Neural cell (in vitro differentiated cells): ENCODE measurements around the gene CTSO. TPM values are rescaled to one million over a fixed set of nuclear protein-coding genes. Genes with fewer than 3 reads are reported as not detected.

Experiments
- H2AFZ ChIP-seq: fragments of 200-600, 300-800 bp; sonication (generic), shearing (Covaris generic); 2 replicates; pipeline ENCODE4 v1.6.0; 2014; ENCODE audit warnings: low read depth, mild to moderate bottlenecking, antibody characterized with exemption, low read length, moderate library complexity
- H3F3A ChIP-seq: fragments of 200-600 bp; shearing (Covaris generic); 2 replicates; pipeline ENCODE4 v1.6.1; 2016; ENCODE audit warnings: mild to moderate bottlenecking, moderate library complexity, mixed read lengths, antibody characterized with exemption, low read length; ENCODE audit not compliant: insufficient read depth, poor library complexity, severe bottlenecking
- H3K27ac ChIP-seq: fragments of 200-600, 300-800 bp; sonication (generic), shearing (Covaris generic); 2 replicates; pipeline ENCODE4 v1.5.1; 2014; ENCODE audit warnings: mild to moderate bottlenecking, low read length, moderate library complexity
- H3K27me3 ChIP-seq: fragments of 300-800, 200-600 bp; sonication (generic), shearing (Covaris generic); 2 replicates; pipeline ENCODE4 v1.6.0; 2014; ENCODE audit warnings: mild to moderate bottlenecking, low read depth, low read length, moderate library complexity; ENCODE audit not compliant: insufficient read depth
- H3K36me3 ChIP-seq: fragments of 300-800, 200-600 bp; sonication (generic), shearing (Covaris generic); 2 replicates; pipeline ENCODE4 v1.5.1; 2014; ENCODE audit warnings: mild to moderate bottlenecking, antibody characterized with exemption, low read length, moderate library complexity; ENCODE audit not compliant: insufficient read depth
- H3K4me2 ChIP-seq: fragments of 300-800, 200-600 bp; sonication (generic), shearing (Covaris generic); 2 replicates; pipeline ENCODE4 v1.6.0; 2014; ENCODE audit warnings: mild to moderate bottlenecking, low read length
- H3K4me3 ChIP-seq: fragments of 300-800, 200-600 bp; sonication (generic), shearing (Covaris generic); 2 replicates; pipeline ENCODE4 v1.5.1; 2014; ENCODE audit warnings: mild to moderate bottlenecking, low read length, moderate library complexity
- H3K79me2 ChIP-seq: fragments of 200-600 bp; shearing (Covaris generic); replicated peaks from 2 replicates; pipeline ENCODE4 v1.6.0; 2014; ENCODE audit warnings: mild to moderate bottlenecking, low read length, moderate library complexity; ENCODE audit not compliant: insufficient read depth
- H3K9ac ChIP-seq: fragments of 300-800, 200-600 bp; sonication (generic), shearing (Covaris generic); 2 replicates; pipeline ENCODE4 v1.6.1; 2016; ENCODE audit warnings: mild to moderate bottlenecking, low read length, mixed read lengths
- H3K9me2 ChIP-seq: fragments of 200-600 bp; shearing (Covaris generic); 2 replicates; pipeline ENCODE4 v1.6.1; 2016; ENCODE audit warnings: mild to moderate bottlenecking, low read length, mixed read lengths; ENCODE audit not compliant: insufficient read depth
- H3K9me3 ChIP-seq: fragments of 200-600, 300-800 bp; sonication (generic), shearing (Covaris generic); 2 replicates; pipeline ENCODE4 v1.6.1; 2016; ENCODE audit warnings: mild to moderate bottlenecking, mixed run types, low read length, moderate library complexity, mixed read lengths
- H4K20me1 ChIP-seq: fragments of 200-600 bp; shearing (Covaris generic); 2 replicates; pipeline ENCODE4 v1.6.1; 2016; ENCODE audit warnings: mild to moderate bottlenecking, mixed run types; ENCODE audit not compliant: insufficient read depth
- CTCF ChIP-seq: fragments of 450-650 bp; IDR thresholded peaks from 2 replicates; pipeline ENCODE4 v1.5.1; 2014; ENCODE audit warnings: antibody characterized with exemption, mild to moderate bottlenecking, moderate library complexity; ENCODE audit not compliant: poor library complexity, severe bottlenecking
- EP300 ChIP-seq: fragments of 450-650 bp; conservative IDR thresholded peaks from 2 replicates; pipeline ENCODE4 v1.6.1; 2014; ENCODE audit warnings: antibody characterized with exemption, mild to moderate bottlenecking, moderate library complexity; ENCODE audit not compliant: poor library complexity, severe bottlenecking
- EZH2 ChIP-seq: fragments of 200-600, 300-800 bp; shearing (Covaris generic), sonication (generic); IDR thresholded peaks from 2 replicates; pipeline ENCODE4 v1.6.1; 2014; ENCODE audit warnings: antibody characterized with exemption, low read length, borderline replicate concordance, mild to moderate bottlenecking; ENCODE audit not compliant: insufficient read depth, poor library complexity, severe bottlenecking
- MXI1 ChIP-seq: fragments of 450-650 bp; conservative IDR thresholded peaks from 2 replicates; pipeline ENCODE4 v1.6.1; 2014; ENCODE audit warnings: antibody characterized with exemption, mild to moderate bottlenecking; ENCODE audit not compliant: poor library complexity, severe bottlenecking
- POLR2AphosphoS5 ChIP-seq: IDR thresholded peaks from 2 replicates; pipeline ENCODE4 v1.6.1; 2012
- RAD21 ChIP-seq: fragments of 450-650 bp; conservative IDR thresholded peaks from 2 replicates; pipeline ENCODE4 v1.6.1; 2014; ENCODE audit warnings: antibody characterized with exemption, mild to moderate bottlenecking, moderate library complexity
- REST ChIP-seq: IDR thresholded peaks from 2 replicates; pipeline ENCODE4 v1.6.1; 2012; ENCODE audit warnings: borderline replicate concordance
- SMC3 ChIP-seq: fragments of 450-650 bp; conservative IDR thresholded peaks from 2 replicates; pipeline ENCODE4 v1.6.1; 2014; ENCODE audit warnings: antibody characterized with exemption, mild to moderate bottlenecking, moderate library complexity; ENCODE audit not compliant: poor library complexity
- TAF1 ChIP-seq: IDR thresholded peaks from 2 replicates; pipeline ENCODE4 v1.6.1; 2012; ENCODE audit warnings: low read depth
- polyA plus RNA-seq: library from polyadenylated mRNA; depleted of rRNA; stranded (reverse); fragments of >200 nt; gene quantifications from 2 replicates; pipeline ENCODE4 v1.2.3, GENCODE V29; 2014

CTSO gene
- polyA plus RNA-seq, 1 donor from 2014 or later = 0.16 TPM

- no peaks in the 10 kb centered on the region for H4K20me1 ChIP-seq
- H3K27me3 ChIP-seq = no peaks in the 10 kb centered on the region
- no peak overlapping the region for H3K4me2 ChIP-seq
- H2AFZ ChIP-seq = no peak overlapping the region
- no peak overlapping the region for H3K27ac ChIP-seq
- H3K36me3 ChIP-seq = no peaks in the 10 kb centered on the region
- H3K79me2 ChIP-seq = no peaks in the 10 kb centered on the region
- H3K9ac ChIP-seq = no peak overlapping the region
- no peaks in the 10 kb centered on the region for H3K9me3 ChIP-seq
- H3K9me2 ChIP-seq = no peaks in the 10 kb centered on the region
- H3F3A ChIP-seq = no peaks in the 10 kb centered on the region
- no peak for TF ChIP-seq REST
- no peak for TF ChIP-seq CTCF
- TF ChIP-seq RAD21 = no peak
- TF ChIP-seq EP300 = no peak
- no peak for TF ChIP-seq EZH2
- TF ChIP-seq SMC3 = no peak
- no peak for TF ChIP-seq POLR2AphosphoS5
- TF ChIP-seq TAF1 = no peak
- TF ChIP-seq MXI1 = no peak
- H3K4me3 ChIP-seq = no peak overlapping the region
These were observed 52.7 kb downstream of the CTSO start for GRCh38 chr4:155901013-155901412.

- H3K9me2 ChIP-seq = no peaks in the 10 kb centered on the region
- H3K9ac ChIP-seq = no peak overlapping the region
- H3K27ac ChIP-seq = no peak overlapping the region
- no peak overlapping the region for H3K4me3 ChIP-seq
- no peaks in the 10 kb centered on the region for H3K27me3 ChIP-seq
- H3K9me3 ChIP-seq = no peaks in the 10 kb centered on the region
- H3K36me3 ChIP-seq = no peaks in the 10 kb centered on the region
- H3K4me2 ChIP-seq = no peak overlapping the region
- no peaks in the 10 kb centered on the region for H3F3A ChIP-seq
- H3K79me2 ChIP-seq = no peaks in the 10 kb centered on the region
- no peaks in the 10 kb centered on the region for H4K20me1 ChIP-seq
- no peak overlapping the region for H2AFZ ChIP-seq
- TF ChIP-seq CTCF = no peak
- TF ChIP-seq SMC3 = no peak
- no peak for TF ChIP-seq POLR2AphosphoS5
- no peak for TF ChIP-seq TAF1
- no peak for TF ChIP-seq EZH2
- TF ChIP-seq REST = no peak
- no peak for TF ChIP-seq EP300
- TF ChIP-seq MXI1 = no peak
- no peak for TF ChIP-seq RAD21
These were observed 53.3 kb downstream of the CTSO start for GRCh38 chr4:155900381-155900780.
